Panc1 (cell line): Measurements from ENCODE around the gene FGF14.

Experiments used
- CTCF ChIP-seq: fragments of 450-650 bp; IDR thresholded peaks from 2 replicates; pipeline ENCODE4 v1.5.1; 2017; ENCODE audit warnings: mild to moderate bottlenecking
- POLR2AphosphoS5 ChIP-seq: IDR thresholded peaks from 2 replicates; pipeline ENCODE4 v1.6.1; 2012; ENCODE audit warnings: mild to moderate bottlenecking, low read depth, low read length, moderate library complexity
- REST ChIP-seq, 2 experiments: IDR thresholded peaks; 2 replicates each; pipeline ENCODE4 v1.6.1; 2011 to 2012; ENCODE audit warnings: low read depth in 2 of 2, control low read depth in 1 of 2, low read length in 1 of 2, mild to moderate bottlenecking in 1 of 2, moderate library complexity in 1 of 2; ENCODE audit not compliant: insufficient read depth in 1 of 2
- SIN3A ChIP-seq: IDR thresholded peaks from 2 replicates; pipeline ENCODE4 v1.6.1; 2012; ENCODE audit warnings: low read depth, mild to moderate bottlenecking, low read length, moderate library complexity, borderline replicate concordance; ENCODE audit not compliant: insufficient read depth

- TF ChIP-seq CTCF (no peak), SIN3A (no peak), POLR2AphosphoS5 (no peak), REST (IDR thresholded peaks at IDR 0.05; ENCODE audit: insufficient read depth in 1 of 2, low read depth in 2 of 2, low read length in 1 of 2) (no peak)
These were observed 665.3 kb downstream of the FGF14 start for GRCh38 chr13:101736566-101736965.
